Ishikawa (cell line): ENCODE data around the gene SPTBN5.

Experiments
- CREB1 ChIP-seq: IDR thresholded peaks from 2 replicates; pipeline ENCODE4 v1.6.1; 2012; ENCODE audit warnings: low read depth
- FOXM1 ChIP-seq: IDR thresholded peaks from 2 replicates; pipeline ENCODE4 v1.6.1; 2012; ENCODE audit warnings: low read depth, borderline replicate concordance
- RAD21 ChIP-seq: IDR thresholded peaks from 2 replicates; pipeline ENCODE4 v1.6.1; 2012; ENCODE audit warnings: low read depth
- TAF1 ChIP-seq: IDR thresholded peaks from 2 replicates; pipeline ENCODE4 v1.6.1; 2012; ENCODE audit warnings: low read depth, mild to moderate bottlenecking
- TCF12 ChIP-seq: IDR thresholded peaks from 2 replicates; pipeline ENCODE4 v1.6.1; 2012; ENCODE audit warnings: low read depth
- TEAD4 ChIP-seq: IDR thresholded peaks from 2 replicates; pipeline ENCODE4 v1.6.1; 2012
- YY1 ChIP-seq: IDR thresholded peaks from 2 replicates; pipeline ENCODE4 v1.6.1; 2012; ENCODE audit warnings: low read depth
- TF ChIP-seq, protein P1 (sequence below): IDR thresholded peaks from 2 replicates; pipeline ENCODE4 v1.6.1; 2012
- TF ChIP-seq, protein P2 (sequence below): IDR thresholded peaks from 2 replicates; pipeline ENCODE4 v1.6.1; 2012
- TF ChIP-seq, protein P3 (sequence below): IDR thresholded peaks from 2 replicates; pipeline ENCODE4 v1.6.1; 2012; ENCODE audit warnings: low read depth, mild to moderate bottlenecking

DNA sequence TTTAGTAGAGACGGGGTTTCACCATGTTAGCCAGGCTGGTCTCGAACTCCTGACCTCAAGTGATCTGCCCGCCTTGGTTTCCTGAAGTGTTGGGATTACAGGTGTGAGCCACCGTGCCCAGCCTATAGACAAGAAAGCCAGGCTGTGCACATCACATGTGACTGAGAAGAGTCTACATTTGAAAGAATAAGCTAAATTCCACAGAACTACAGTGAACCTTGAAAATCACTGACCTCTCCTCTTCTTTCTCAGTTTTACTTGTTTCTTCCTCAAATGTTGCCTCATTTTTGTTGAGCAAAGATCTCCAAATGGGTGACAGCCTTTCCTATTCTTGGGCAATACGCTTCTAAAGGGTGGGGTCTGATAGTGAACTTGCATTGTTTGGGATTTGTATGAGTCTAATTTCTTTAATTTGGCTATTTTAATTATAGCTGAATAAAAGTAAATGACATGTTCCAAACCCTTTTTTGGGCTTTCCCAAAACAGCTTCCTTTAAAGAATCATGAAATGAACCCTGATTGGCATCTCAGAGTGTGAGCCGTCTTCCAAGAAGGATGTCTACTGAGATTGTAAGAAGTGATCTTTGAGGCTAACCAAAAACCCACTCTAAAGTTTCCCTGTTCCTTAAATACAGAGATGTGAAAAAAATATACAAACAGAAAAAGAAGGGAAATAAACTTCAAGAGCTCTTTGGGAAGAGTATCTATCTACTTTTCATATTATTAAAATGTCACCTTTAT is 21.6 kb upstream of the SPTBN5 start:
- TF ChIP-seq TEAD4 (no peak), TCF12 (no peak), FOXM1 (no peak), CREB1 (no peak), YY1 (no peak), TAF1 (no peak), RAD21 (no peak)
- TF ChIP-seq, protein P1, sequence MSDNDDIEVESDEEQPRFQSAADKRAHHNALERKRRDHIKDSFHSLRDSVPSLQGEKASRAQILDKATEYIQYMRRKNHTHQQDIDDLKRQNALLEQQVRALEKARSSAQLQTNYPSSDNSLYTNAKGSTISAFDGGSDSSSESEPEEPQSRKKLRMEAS: no peak
- TF ChIP-seq, protein P2, sequence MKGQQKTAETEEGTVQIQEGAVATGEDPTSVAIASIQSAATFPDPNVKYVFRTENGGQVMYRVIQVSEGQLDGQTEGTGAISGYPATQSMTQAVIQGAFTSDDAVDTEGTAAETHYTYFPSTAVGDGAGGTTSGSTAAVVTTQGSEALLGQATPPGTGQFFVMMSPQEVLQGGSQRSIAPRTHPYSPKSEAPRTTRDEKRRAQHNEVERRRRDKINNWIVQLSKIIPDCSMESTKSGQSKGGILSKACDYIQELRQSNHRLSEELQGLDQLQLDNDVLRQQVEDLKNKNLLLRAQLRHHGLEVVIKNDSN: no peak
- TF ChIP-seq, protein P3, sequence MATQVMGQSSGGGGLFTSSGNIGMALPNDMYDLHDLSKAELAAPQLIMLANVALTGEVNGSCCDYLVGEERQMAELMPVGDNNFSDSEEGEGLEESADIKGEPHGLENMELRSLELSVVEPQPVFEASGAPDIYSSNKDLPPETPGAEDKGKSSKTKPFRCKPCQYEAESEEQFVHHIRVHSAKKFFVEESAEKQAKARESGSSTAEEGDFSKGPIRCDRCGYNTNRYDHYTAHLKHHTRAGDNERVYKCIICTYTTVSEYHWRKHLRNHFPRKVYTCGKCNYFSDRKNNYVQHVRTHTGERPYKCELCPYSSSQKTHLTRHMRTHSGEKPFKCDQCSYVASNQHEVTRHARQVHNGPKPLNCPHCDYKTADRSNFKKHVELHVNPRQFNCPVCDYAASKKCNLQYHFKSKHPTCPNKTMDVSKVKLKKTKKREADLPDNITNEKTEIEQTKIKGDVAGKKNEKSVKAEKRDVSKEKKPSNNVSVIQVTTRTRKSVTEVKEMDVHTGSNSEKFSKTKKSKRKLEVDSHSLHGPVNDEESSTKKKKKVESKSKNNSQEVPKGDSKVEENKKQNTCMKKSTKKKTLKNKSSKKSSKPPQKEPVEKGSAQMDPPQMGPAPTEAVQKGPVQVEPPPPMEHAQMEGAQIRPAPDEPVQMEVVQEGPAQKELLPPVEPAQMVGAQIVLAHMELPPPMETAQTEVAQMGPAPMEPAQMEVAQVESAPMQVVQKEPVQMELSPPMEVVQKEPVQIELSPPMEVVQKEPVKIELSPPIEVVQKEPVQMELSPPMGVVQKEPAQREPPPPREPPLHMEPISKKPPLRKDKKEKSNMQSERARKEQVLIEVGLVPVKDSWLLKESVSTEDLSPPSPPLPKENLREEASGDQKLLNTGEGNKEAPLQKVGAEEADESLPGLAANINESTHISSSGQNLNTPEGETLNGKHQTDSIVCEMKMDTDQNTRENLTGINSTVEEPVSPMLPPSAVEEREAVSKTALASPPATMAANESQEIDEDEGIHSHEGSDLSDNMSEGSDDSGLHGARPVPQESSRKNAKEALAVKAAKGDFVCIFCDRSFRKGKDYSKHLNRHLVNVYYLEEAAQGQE: no peak
